GM20431 (cell line): ENCODE data around the gene PCCA.

ENCODE experiments used
- in situ Hi-C: fragments of 300-500 bp; cut with MseI, MboI; formaldehyde crosslinking; loops from one replicate; pipeline ENCODE4 v1.15.0; 2020; ENCODE audit warnings: low sequenced_read_pairs; ENCODE audit not compliant: unreplicated experiment

Gene PCCA

DNA sequence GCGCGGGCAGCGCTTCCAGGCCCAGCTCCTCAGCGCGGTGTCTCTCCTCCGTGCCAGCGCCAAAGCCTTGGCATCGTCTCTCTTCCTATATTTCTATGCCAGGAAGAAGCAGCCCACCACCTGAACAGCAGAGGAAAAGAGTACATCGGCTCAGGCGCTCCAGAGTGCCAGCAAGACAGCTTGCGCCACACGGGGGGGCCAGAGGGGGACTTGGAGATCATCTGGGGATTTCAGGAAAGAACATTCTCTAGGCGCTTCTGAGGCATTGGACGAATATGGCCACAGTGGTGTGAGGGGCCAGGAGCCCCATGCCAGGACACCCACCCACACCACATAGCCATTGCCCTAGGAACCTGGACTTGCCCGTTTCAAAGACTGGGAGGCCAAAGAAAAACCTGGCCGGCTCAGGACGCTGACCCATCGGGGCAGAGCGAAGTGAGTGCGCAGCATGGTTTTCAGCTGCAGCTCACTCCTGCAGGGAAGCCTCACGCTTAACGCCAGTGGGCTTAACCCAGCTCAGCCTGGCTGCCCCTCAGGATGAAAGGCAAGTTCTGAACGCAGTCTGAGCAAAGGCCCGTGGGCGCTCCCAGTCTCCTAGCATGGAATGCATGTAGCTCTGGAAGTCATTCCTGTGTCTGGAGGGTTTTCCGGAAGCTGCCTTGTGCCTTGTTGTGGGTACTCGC, 437.6 kb downstream of the PCCA start:
- in situ Hi-C loops = no loop called here

DNA sequence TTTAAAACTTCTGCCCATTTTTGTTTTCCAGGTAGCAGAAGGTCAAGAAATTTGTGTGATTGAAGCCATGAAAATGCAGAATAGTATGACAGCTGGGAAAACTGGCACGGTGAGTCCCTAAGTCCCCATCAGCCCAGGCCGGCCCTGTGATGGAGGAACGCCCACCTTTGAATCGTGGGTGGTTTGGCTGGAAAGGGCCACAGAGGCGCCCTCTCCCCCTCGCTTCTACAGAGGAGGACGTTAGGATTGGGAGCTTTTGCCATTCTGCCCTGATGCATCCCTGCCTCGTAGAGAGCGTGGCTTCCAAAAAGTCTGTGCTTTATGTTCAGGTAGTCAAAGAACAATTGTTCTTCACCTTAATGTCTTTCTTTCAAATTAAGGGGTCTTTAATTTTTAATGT, 438.8 kb downstream of the PCCA start:
- in situ Hi-C loops = no loop called here

DNA sequence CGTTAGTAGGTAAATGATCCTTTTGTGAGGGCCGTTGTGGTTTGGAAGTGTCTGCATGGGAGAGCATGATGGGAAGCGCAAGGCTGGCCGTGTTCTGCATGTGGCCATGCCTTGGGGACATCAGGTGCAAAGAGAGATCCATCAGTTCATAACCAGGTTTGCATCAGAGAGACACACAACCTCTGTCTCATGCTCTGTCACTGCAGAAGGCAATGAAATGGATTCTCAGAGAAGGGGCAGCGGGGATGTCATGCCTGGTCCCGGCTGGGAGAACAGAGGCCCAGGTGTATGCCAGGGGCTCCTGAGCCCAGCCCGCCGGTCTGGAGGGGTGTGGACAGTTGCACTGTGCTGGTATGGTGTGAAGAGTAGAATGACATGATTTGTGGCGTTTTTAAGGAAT, 439.5 kb downstream of the PCCA start:
- in situ Hi-C loops = no loop called here

DNA sequence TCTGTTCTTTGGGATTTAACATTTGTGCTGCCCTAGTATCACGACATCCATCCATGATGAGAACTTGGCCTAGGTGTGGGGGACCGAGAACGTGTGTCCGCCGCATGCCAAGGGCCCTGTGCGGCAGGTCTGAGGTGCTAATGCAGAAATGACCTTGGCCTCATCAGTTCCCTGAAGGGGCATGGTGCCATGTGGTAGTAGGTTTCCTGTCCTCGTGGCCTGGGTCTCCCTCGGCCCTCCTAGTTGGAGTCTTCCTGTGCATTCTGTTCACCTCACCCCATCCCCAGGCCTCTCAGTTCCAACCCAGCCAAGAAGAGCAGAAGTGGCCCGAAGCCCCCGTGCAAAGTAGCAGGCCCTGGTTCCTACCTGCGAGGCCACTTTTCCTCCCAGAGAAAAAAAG, 439.9 kb downstream of the PCCA start:
- in situ Hi-C loops = no loop called here

DNA sequence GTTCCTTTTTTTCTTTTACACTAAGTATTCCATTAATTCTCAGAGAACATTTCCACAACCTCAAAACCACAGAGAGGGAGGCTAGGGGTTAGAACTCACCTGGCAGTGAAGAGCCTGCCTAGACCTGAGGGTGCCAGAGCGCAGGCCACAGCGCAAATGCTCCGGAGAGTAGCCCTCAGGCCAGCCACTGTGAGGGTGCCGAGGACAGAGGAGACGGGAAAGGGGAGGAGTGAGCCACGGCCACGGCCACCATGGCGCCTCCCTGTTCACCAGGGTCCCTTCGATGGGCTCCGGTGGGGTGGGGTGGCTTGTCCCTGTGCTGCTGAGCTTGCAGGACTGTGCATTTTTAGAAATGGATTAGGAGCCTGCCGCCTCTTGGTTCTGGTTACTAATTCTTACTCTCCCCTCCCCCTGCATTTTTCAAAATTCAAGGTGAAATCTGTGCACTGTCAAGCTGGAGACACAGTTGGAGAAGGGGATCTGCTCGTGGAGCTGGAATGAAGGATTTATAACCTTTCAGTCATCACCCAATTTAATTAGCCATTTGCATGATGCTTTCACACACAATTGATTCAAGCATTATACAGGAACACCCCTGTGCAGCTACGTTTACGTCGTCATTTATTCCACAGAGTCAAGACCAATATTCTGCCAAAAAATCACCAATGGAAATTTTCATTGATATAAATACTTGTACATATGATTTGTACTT, 440.9 kb downstream of the PCCA start:
- in situ Hi-C loops = no loop called here

DNA sequence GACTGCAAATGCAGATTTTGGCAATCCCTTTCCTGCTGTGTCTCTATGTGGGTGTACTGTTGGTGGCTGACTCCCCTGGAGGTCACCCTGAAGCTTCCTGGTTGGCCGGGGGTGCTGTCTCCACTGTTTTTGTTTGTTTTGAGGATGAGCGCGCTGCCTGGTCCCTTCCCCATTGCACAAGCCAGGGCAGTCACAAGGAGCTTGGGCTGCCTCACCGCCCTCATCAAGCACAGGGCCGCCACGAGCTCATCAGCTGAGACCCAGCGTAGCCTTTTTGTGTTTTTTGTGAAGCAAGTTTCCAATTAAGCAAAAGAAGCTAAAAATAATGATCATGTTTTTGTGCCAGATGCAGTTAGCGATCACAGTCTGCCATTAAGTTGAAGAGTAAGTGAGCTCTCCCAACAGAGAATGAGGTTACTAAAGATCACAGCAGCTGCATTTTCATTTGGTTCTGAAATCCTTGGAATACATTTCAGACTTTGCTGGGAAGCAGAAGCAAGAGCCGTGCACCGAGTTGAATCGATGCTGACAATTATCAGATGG, 441.8 kb downstream of the PCCA start:
- in situ Hi-C loops = no loop called here

DNA sequence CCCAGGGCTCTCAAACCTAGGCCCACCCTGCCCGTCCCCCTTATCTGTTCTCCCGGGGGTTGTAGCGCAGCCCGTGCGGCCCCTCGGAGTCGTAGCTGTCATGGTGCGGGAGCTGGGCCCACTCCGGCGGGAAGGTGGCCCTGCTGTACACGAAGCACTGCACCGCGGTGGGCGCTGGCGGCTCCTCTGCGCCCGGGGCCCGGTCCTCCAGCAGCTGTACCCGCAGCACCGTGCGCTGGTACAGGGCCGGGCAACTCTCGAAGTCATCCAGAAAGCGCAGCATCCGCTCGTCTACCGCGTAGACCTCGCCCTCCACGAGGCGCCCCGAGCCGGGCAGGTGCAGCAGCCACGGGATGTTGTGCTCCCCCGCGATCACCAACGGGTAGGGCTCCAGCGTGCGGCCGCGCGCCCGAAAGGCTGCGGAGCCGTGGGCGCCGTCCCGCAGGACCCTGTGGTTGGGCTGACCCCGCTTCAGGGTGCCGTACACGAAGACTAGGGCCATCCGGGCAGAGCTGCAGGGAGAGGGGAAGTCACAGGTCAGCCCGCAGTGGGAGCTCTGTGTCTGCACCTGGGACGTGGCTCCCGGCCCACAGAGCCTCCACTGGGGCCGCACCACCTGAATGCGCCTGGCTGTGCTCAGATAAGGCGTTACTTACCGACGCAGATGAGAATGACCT, 443.3 kb downstream of the PCCA start:
- in situ Hi-C loops = no loop called here

DNA sequence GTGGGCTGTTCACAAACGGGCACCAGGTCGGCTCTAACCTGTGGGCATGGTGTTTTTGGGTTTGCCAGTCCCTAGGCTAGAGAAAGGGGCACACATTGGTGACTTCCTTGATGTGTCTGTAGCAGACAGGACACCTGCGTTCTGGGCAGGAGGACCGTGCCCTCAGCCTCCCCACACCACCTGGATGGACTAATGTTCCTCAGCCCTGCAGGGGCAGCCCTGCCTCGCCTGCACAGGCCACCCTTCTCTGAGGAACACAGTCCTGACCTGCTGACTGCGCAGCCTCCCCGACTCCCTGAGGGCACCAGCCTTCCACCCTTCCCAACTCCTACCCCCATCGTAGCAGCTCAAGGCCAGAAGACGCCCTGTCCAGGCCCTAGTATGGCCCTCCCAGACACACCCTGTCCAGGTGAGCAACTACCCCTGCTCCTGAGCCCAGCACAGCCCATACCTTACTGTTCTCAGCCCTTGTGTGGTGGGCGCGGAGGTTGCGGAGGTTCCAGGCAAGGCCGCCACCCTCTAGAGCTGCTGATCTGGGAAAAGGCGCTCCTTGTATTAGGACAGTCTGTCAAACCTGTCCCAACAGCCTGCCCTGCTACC, 444.0 kb downstream of the PCCA start:
- in situ Hi-C loops = no loop called here

DNA sequence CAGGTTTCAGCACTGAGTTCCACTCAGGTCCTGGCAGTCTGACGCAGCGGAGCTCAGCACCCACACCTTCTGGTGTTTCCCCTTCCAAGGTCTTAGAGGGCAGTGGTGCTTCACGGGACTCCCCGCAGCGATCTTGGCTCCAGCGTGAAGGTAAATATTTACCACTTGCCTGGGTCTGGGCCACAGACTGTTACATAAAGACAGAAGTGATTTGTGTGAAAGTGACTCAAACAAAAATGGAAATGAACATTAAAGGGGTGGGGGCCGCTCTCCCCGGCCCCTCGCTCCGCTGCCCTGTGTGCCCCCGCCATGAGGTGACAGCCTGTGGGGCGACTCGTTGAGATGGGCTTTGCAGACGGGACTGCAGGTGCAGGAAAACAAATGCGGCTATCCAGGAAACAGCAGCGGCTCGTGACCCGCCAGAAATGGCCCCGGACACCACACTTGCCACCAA, 444.7 kb downstream of the PCCA start:
- in situ Hi-C loops = no loop called here

DNA sequence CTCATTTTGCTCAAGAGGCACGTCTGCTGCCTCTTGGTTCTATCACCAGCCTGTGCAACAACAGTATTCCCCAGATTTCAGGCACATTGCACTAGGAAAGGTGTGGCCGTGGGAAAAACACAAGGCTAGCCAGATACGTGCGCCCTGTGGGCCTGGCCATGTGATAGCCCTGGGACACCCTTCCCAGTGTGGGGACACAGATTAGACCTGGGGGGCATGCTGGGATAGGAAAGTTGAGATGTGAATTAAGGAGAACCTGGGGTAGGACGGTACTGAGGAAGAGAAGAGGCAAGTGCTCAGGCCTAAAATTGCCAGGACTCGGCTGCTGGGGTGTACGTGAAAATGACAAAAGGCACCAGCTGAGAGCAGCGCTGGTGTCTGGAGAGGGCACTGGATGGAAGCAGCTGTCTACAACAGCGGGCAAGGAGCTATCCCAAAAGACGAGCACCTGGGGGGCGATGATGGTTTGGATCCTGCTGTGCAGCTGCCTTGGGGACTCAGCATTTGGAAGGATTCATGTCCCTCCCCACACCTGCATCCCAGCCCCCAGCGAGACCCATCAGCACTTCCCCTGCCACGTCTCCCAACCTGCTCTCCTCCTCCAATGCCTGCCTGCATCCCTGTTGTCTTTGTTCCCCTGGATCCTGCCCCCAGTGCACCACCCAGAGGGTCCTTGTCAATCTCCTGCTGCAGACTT, 445.4 kb downstream of the PCCA start:
- in situ Hi-C loops = no loop called here

DNA sequence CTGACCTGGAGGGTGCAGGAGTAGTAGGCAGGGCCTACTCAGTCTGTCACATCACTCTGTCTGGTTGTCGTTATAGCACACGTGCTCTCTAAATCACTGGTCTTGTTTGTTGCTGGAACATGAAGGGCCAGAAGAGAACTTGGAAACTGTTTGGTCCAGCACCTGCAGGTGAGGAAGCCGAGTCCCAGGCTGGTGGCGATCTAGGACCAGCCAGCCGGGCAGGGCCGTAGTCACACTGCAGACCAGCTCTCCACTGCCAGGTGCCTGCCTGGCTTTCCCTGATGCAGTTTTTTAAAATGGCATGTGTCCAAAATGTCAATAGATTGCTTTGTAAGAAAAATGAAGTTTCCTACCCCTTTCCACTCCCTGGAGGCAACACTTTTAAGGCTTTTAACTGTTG, 446.0 kb downstream of the PCCA start:
- in situ Hi-C loops = no loop called here

DNA sequence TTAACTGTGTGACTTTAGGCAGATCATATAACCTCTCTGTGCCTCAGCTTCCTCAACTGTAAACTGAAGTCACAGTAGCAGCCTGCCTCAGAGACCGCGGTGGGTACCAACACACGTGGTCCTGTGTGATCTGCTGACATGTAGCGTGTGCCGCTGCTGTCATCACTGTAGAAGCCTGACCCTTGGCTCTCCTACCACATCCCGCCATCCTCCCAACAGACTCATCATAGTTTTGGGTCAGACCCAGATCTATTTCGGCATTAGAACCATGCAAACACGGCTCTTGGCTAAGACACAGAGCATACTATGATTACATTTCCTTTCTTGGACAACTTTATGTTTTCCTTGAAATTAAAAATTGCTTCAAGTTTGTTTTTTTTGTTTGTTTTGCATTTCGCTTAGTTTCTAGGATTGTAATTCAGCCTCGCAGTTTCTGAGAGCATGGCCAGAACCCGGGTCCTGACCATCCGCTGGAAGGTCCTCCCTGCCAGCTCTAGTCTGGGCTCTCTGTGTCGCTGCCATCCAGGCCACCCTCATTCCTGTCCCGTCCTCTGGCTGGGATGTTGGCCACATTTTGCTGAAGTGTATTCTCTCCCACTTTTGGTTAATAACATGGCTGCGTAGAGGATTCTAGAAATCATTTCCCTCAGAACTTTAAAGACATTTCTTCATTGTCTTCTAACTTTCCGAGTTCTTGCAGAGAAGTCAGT, 446.7 kb downstream of the PCCA start:
- in situ Hi-C loops = no loop called here

DNA sequence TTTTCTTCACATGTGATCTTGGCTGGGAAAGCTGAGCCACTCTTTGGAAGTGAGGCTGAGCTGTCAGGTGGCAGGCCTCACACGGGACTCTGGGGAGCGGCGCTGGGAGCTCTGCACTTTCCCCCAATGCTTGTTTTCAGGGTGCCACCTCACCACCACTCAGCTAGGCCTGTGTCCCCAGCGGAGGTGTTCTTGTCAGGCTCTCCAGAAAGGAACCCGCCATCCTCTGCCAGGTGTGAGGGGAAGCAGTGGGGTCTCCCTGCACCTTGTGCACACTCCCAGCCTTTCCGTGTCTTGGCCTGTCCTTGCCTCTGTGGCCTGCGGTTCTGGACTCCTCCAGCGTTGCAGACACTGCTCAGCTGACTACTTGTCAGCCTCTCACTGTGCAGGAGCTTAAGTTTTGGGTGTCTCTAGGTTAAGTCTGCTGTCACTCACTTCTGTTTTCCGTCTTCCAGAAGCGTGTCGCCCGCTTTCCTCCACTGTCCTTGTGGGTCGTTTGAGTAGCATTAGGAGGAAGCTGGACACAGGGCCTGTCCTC, 447.8 kb downstream of the PCCA start:
- in situ Hi-C loops = no loop called here

DNA sequence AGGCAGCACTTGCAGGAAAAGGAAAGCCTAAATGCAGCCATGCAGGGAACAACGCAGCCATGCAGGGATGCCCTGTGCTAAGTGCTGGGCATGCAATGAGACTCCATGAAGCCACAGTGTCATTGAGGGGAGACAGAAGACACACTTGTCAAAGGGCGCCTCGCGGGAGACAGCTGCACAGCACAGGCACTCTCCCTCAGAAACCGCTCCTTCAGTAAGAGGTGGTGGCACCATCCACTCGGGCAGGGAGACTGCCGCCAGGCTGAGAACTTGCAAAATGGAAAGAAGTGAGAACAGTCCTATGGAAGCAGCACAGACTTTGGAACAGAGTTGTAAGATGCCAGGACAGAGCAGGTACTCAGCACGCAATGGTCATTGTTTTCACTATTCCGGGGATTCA, 448.6 kb downstream of the PCCA start:
- in situ Hi-C loops = no loop called here

DNA sequence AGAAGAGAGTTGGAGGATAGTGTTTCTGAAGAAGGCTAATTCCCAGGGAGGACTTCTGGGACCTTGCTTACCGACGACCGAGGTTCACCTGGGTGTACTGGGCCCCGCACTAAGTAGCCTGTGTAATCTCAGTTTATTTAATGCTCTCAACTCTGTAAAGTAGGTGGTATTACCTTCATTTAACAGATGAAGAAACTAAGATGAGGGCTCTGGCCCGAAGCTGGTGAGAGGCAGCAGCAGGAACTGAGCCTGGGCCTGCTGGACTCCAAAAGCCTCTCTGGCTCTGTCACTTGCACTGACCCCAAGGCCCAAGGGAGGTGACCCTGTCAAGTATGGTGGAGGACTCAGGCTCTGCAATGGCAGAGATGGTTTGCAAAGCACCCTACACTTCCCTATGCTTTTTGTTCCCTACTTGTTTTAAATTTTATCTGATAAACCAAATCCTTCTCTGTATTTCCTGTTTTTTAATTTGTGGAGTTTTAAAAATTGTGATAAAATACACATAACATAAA, 449.1 kb downstream of the PCCA start:
- in situ Hi-C loops = no loop called here

DNA sequence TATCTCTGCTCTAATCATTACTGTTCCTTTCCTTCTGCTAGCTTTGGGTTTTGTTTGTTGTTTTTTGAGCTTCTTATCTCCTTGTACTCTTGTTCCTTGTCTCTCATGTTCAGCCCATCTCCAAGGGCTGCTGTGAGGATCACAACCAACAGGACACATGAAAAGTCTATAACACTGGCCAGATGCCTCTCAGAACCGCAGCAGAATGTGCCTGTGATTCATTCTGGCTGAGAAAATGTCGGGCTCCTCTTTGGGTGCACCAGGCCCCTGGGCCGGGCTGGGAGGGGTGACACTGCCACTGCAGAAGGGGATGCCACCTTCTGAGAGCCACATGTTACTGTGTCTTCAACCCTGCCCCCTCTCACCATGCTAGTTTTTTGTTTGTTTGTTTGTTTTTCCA, 451.7 kb downstream of the PCCA start:
- in situ Hi-C loops = no loop called here

DNA sequence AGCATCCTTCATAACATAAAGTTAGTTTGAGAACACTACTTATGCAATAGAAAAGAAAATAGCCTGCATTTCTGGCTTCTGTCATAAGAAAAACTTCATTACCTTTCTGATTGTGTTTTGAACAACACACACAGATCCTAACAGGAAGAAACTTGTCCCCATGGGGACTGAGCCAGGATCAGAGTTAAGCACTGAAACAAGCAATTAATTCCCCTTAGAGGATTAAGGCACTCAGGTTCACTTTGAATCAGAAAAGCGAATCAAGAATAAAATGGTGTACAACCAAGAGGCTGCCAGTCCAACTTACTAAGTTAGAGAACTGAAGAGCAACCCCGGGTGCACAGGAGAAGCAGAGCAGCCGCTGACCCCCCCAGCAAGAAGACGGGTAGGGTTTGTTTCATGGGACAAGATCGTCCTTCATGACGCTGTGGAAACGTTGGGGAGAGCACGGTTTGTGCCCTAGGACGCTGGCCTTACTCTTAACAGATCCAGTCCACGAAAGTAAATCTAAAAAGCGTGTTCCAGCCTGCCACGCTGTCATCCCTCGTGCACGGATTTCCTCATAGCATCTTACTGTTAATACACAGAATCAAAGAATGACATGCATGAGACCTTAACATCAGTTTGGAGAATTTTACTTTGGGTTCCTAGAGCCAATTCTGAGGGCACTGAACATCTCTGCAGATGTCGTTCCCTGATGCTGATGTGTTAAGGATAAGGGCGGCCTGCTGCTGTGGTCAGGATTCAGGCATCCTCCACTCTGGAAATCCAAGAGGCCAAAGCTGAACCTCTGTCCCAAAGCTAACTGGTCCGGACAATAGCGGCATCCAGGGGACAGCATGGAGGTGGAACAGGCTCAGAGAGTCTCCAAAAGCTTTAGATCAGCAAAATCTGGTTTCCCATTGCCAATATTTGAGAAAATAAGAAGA, 453.3 kb downstream of the PCCA start:
- in situ Hi-C loops = no loop called here

DNA sequence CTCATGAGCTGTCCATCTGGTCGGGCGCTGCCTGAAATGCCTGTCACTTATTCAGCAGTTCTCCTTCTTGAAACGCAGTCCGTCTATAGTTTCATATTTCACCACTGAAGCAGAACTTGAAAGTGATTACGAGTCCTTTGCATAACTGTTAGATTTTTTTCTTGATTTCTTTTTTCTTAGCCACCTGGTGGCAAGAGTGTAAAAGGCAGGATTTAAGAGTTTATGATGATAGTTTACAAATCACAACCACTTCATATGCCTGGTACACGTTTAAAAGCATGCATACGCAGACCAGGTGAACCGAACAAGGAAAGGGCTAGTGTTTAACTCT, 453.9 kb downstream of the PCCA start:
- in situ Hi-C loops = no loop called here
